Panc1 (cell line): ENCODE results near the gene DCDC2. TPM values are rescaled to one million over a fixed set of nuclear protein-coding genes. Genes with fewer than 3 reads are reported as not detected.

Source experiments
- ATAC-seq: fragments of 200-7000 bp; cut with Tn5 transposase; 2 replicates; pipeline ENCODE4 v1.9.1; 2020; ENCODE audit warnings: mild to moderate bottlenecking, moderate library complexity
- BruUV-seq: library from RNA; stranded (reverse); fragments of 400-500 nt; replicated peaks from 2 replicates; lab custom pipeline; 2021; lab: Mats Ljungman, UMichigan
- CTCF ChIA-PET: fragments of 300-600 bp; sonication (Branson Sonifier 250); formaldehyde crosslinking; loops from one replicate; lab custom pipeline; 2022; ENCODE audit warnings: antibody characterized with exemption; lab: Charles Lee
- POLR2A ChIA-PET: fragments of 300-600 bp; sonication (Branson Sonifier 250); formaldehyde crosslinking; loops from one replicate; lab custom pipeline; 2022; ENCODE audit warnings: antibody characterized with exemption; lab: Charles Lee
- DNase-seq: peaks from one replicate; pipeline ENCODE4 v3.0.0-alpha.2; 2010; ENCODE audit warnings: low read depth, low spot score
- H3K27ac ChIP-seq: 2 replicates; pipeline ENCODE4 v1.5.1; 2011; ENCODE audit warnings: mild to moderate bottlenecking, low read length, inconsistent platforms
- H3K27me3 ChIP-seq: fragments of 200-500 bp; sonication (Bioruptor generic); 2 replicates; pipeline ENCODE4 v1.6.0; 2014; ENCODE audit warnings: low read length, inconsistent platforms; ENCODE audit not compliant: control insufficient read depth, insufficient read depth
- H3K36me3 ChIP-seq: fragments of 200-500 bp; sonication (Bioruptor generic); 2 replicates; pipeline ENCODE4 v1.5.1; 2014; ENCODE audit warnings: inconsistent platforms, mild to moderate bottlenecking, low read length, moderate library complexity; ENCODE audit not compliant: control insufficient read depth, insufficient read depth
- H3K4me1 ChIP-seq: 2 replicates; pipeline ENCODE4 v1.5.1; 2011; ENCODE audit warnings: inconsistent platforms, mild to moderate bottlenecking, low read length, moderate library complexity; ENCODE audit not compliant: control insufficient read depth, insufficient read depth
- H3K4me3 ChIP-seq, 2 experiments: 2 replicates each; pipeline ENCODE4 v1.5.1; 2011 to 2012; ENCODE audit warnings: low read depth in 2 of 2, low read length in 2 of 2, mild to moderate bottlenecking in 2 of 2, inconsistent platforms in 1 of 2, moderate library complexity in 1 of 2
- H3K9me3 ChIP-seq: fragments of 200-500 bp; sonication (Bioruptor generic); 2 replicates; pipeline ENCODE4 v1.5.1; 2014; ENCODE audit warnings: low read depth, mild to moderate bottlenecking, inconsistent platforms, low read length, moderate library complexity; ENCODE audit not compliant: control insufficient read depth, insufficient read depth
- POLR2AphosphoS5 ChIP-seq: IDR thresholded peaks from 2 replicates; pipeline ENCODE4 v1.6.1; 2012; ENCODE audit warnings: mild to moderate bottlenecking, low read depth, low read length, moderate library complexity
- SIN3A ChIP-seq: IDR thresholded peaks from 2 replicates; pipeline ENCODE4 v1.6.1; 2012; ENCODE audit warnings: low read depth, mild to moderate bottlenecking, low read length, moderate library complexity, borderline replicate concordance; ENCODE audit not compliant: insufficient read depth
- TCF7L2 ChIP-seq: IDR thresholded peaks from 2 replicates; pipeline ENCODE4 v1.6.1; 2011; ENCODE audit warnings: mild to moderate bottlenecking, low read depth, low read length, inconsistent platforms
- in situ Hi-C: cut with HindIII; loops from 2 replicates; pipeline ENCODE4 v1.10.0; 2016; ENCODE audit warnings: low sequenced_read_pairs, low pct_unique_long_range_greater_than_20kb
- intact Hi-C: fragments of 100-400 bp; cut with micrococcal nuclease; formaldehyde crosslinking; loops from one replicate; pipeline ENCODE4 v1.10.0; 2022; ENCODE audit not compliant: unreplicated experiment
- total RNA-seq: library from RNA; stranded (reverse); gene quantifications from one replicate; pipeline ENCODE4 v1.2.1, GENCODE V29; 2021; ENCODE audit not compliant: unreplicated experiment
- TF ChIP-seq, protein P1 (sequence below): fragments of 450-650 bp; IDR thresholded peaks from 2 replicates; pipeline ENCODE4 v1.5.1; 2017; ENCODE audit warnings: mild to moderate bottlenecking
- TF ChIP-seq, protein P2 (sequence below), 2 experiments: IDR thresholded peaks; 2 replicates each; pipeline ENCODE4 v1.6.1; 2011 to 2012; ENCODE audit warnings: low read depth in 2 of 2, control low read depth in 1 of 2, low read length in 1 of 2, mild to moderate bottlenecking in 1 of 2, moderate library complexity in 1 of 2; ENCODE audit not compliant: insufficient read depth in 1 of 2

DCDC2 gene
- total RNA-seq, 1 experiment from 2014 or later, result 0.15 TPM

DNA sequence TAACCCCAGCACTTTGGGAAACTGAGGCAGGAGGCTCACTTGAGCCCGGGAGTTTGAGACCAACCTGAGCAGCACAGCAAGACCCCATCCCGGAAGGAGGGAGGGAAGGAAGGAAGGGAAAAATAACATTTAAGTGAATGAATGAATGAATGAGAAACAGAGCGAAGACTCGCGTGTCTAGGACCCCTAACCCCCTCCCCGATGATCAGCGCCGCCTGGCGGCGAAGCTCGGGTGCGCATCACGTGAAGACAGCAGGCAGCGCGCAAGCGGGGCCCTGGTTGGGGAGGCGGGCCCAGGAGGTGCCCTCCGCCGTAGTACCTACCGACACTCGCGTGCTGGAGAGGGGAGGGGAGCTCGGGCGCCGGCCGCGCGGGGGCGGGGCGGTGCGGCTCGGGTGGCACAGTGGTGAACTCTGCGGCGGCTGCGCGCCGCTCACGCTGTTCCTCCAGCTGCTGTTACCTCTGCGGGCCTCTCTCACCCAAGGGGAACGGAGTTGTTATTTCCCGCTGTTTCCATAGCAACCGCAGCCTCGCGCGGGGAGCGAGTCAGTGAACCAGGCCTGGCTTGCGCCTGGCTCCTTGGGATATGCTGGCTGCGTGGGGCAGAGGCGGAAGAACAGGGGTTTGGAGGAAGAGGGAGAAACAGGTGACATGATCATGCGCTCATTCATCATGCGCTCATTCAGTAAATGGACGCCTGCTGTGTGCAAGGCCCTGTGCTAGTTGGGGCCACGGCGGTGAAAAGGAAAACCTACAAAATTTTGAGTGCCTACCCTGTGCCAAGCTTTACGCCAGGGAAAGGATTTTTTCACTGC is 2.0 kb upstream of the DCDC2 start:
- BruUV-seq, result no TSS peak
- peaks cover 14% of the 10 kb centered on the region for H3K27me3 ChIP-seq
- ChIA-PET CTCF (interaction anchor here (0.6 to 1.3 kb wide), 2 partner anchors 58 to 77 kb away, joined by 5 read pairs; no protein-coding TSS in a partner anchor), POLR2A (no interaction called here)
- H3K4me3 ChIP-seq, result peak overlapping the region; percentile 48 to 61
- ATAC-seq, result peak; percentile 94
- no peaks in the 10 kb centered on the region for H3K9me3 ChIP-seq
- in situ Hi-C loops (no loop called here), intact Hi-C loops (loop anchor here (2.0 kb wide), 1 partner anchor 43 kb away; the partner anchor contains the start of gene MRS2)
- DNase-seq, result peak; percentile 54
- H3K4me1 ChIP-seq, result 0 out of 2 replicates have a peak, but pooled peaks cover 2% of the 10 kb centered on the region
- H3K27ac ChIP-seq, result 0 out of 2 replicates have a peak overlapping the region, but pooled peaks have one; percentile 36
- no peak for TF ChIP-seq SIN3A
- TF ChIP-seq, protein P1, sequence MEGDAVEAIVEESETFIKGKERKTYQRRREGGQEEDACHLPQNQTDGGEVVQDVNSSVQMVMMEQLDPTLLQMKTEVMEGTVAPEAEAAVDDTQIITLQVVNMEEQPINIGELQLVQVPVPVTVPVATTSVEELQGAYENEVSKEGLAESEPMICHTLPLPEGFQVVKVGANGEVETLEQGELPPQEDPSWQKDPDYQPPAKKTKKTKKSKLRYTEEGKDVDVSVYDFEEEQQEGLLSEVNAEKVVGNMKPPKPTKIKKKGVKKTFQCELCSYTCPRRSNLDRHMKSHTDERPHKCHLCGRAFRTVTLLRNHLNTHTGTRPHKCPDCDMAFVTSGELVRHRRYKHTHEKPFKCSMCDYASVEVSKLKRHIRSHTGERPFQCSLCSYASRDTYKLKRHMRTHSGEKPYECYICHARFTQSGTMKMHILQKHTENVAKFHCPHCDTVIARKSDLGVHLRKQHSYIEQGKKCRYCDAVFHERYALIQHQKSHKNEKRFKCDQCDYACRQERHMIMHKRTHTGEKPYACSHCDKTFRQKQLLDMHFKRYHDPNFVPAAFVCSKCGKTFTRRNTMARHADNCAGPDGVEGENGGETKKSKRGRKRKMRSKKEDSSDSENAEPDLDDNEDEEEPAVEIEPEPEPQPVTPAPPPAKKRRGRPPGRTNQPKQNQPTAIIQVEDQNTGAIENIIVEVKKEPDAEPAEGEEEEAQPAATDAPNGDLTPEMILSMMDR, result peak; percentile 95
- no peaks in the 10 kb centered on the region for H3K36me3 ChIP-seq

DNA sequence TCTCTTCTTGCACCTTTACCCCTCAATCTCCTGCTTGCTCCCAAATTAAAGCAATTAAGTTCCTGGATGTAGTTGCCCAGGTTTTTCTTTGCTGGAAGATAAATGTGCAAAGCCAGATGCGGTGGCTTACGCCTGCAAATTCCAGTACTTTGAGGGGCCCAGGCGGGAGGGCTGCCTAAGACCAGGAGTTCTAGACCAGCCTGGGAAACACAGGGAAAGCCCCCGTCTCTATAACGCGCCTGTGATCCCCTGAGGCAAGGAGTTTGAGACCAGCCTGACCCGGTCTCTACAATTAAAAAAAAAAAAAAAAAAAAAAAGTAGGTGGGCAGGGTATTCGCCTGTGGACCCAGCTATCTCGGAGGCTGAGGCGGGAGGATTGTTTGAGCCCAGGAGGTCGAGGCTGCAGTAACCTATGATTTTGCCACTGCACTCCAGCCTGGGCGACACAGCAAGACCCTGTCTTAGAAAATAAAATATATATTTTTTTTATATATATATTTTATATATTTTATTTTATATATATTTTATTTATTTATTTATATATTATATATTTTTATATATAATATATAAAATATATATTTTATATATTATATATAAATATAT is 461 bp upstream of the DCDC2 start:
- BruUV-seq, result no TSS peak
- CTCF ChIA-PET, result no interaction called here
- intact Hi-C loops, result loop anchor here (2.0 kb wide), 1 partner anchor 44 kb away; the partner anchor contains the start of gene MRS2

DNA sequence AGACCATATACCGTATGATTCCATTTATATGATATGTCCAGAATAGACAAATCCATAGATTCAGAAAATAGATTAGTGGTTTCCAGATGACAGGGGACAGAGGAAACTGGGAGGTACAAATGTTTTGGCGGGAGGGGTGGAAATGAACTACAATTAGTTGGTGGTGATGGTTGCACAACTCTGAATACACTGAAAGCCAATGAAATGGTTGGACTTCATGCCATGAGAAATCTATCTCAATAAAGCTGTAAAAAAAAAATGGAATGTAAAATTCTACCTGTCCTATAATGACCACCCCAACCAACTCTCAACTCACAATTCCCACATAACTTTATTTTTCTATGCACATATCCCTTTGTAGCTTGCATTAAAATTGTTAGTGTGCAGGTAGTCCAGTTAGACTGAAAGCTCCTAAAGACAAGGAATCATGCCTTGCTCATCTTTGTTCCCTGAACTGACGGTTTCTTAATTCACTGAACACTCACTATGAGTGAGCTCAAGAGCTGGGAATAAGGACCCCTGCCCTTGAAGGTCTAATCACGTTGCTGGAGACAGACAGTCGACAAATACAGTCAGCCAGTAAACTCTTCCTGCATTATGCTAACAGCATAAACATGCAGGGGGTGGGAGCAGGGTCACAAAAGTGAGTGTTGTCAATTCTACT is 1.4 kb downstream of the DCDC2 start:
- ChIA-PET CTCF (interaction anchor here (0.6 to 0.9 kb wide), 2 partner anchors 73 to 905 kb away, joined by 3 read pairs; no protein-coding TSS in a partner anchor), POLR2A (no interaction called here)
- ATAC-seq (no peak), DNase-seq (no peak)
- no TSS peak for BruUV-seq
- Histone ChIP-seq H3K4me1 (0 out of 2 replicates have a peak, but pooled peaks cover 2% of the 10 kb centered on the region), H3K36me3 (no peaks in the 10 kb centered on the region), H3K4me3 (no peak overlapping the region), H3K9me3 (no peaks in the 10 kb centered on the region), H3K27me3 (peaks cover 19% of the 10 kb centered on the region), H3K27ac (no peak overlapping the region)
- no peak for TF ChIP-seq TCF7L2
- no peak for TF ChIP-seq SIN3A
- TF ChIP-seq, protein P2, sequence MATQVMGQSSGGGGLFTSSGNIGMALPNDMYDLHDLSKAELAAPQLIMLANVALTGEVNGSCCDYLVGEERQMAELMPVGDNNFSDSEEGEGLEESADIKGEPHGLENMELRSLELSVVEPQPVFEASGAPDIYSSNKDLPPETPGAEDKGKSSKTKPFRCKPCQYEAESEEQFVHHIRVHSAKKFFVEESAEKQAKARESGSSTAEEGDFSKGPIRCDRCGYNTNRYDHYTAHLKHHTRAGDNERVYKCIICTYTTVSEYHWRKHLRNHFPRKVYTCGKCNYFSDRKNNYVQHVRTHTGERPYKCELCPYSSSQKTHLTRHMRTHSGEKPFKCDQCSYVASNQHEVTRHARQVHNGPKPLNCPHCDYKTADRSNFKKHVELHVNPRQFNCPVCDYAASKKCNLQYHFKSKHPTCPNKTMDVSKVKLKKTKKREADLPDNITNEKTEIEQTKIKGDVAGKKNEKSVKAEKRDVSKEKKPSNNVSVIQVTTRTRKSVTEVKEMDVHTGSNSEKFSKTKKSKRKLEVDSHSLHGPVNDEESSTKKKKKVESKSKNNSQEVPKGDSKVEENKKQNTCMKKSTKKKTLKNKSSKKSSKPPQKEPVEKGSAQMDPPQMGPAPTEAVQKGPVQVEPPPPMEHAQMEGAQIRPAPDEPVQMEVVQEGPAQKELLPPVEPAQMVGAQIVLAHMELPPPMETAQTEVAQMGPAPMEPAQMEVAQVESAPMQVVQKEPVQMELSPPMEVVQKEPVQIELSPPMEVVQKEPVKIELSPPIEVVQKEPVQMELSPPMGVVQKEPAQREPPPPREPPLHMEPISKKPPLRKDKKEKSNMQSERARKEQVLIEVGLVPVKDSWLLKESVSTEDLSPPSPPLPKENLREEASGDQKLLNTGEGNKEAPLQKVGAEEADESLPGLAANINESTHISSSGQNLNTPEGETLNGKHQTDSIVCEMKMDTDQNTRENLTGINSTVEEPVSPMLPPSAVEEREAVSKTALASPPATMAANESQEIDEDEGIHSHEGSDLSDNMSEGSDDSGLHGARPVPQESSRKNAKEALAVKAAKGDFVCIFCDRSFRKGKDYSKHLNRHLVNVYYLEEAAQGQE (IDR thresholded peaks at IDR 0.05; ENCODE audit: insufficient read depth in 1 of 2, low read depth in 2 of 2, low read length in 1 of 2), result no peak
- no peak for TF ChIP-seq POLR2AphosphoS5
- TF ChIP-seq, protein P1, result no peak
- in situ Hi-C loops (no loop called here), intact Hi-C loops (no loop called here)

More for the DNA sequence above, 461 bp upstream of the DCDC2 start:
- ATAC-seq, result no peak
- no peak for DNase-seq
- in situ Hi-C loops, result no loop called here
- TF ChIP-seq, protein P1, result no peak
- Histone ChIP-seq H3K36me3 (no peaks in the 10 kb centered on the region), H3K4me1 (0 out of 2 replicates have a peak, but pooled peaks cover 2% of the 10 kb centered on the region), H3K9me3 (no peaks in the 10 kb centered on the region), H3K27ac (no peak overlapping the region), H3K27me3 (peaks cover 19% of the 10 kb centered on the region), H3K4me3 (peak overlapping the region; percentile 38 to 59)
- POLR2A ChIA-PET, result no interaction called here
